LNCAP (cell line): ENCODE results near the gene TMEM40.

ENCODE experiments used
- TF ChIP-seq, protein P1 (sequence below): fragments of 450-650 bp; IDR thresholded peaks from 2 replicates; pipeline ENCODE4 v1.5.1; 2017; ENCODE audit warnings: mild to moderate bottlenecking

Gene TMEM40

DNA sequence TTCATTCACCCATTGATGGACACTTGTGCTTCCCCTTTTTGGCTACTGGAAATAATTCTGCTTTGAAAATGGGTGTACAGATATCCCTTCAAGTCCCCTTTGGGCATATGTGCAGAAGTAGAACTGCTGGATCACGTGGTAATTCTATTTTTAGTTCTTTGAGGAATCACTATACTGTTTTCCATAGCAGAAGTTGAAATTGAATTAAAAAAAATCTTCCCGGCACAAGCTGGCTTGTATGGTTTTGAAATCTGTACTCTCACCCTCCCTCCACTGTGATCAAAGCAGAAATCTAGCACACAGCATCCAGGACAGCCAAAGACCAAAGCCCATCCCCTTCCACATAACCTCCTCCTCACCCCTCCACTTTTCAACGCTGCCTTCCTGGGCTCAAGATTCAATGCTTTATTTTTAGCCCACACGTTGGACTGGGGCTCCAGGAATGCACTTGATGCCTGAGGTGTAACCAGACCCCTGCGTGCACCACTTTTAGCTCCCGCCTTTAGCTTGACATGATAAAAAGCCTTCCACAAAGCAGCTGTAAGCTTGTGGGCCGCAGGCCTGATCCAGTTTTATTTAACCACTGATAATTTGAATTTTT is 29.9 kb downstream of the TMEM40 start:
- TF ChIP-seq, protein P1, sequence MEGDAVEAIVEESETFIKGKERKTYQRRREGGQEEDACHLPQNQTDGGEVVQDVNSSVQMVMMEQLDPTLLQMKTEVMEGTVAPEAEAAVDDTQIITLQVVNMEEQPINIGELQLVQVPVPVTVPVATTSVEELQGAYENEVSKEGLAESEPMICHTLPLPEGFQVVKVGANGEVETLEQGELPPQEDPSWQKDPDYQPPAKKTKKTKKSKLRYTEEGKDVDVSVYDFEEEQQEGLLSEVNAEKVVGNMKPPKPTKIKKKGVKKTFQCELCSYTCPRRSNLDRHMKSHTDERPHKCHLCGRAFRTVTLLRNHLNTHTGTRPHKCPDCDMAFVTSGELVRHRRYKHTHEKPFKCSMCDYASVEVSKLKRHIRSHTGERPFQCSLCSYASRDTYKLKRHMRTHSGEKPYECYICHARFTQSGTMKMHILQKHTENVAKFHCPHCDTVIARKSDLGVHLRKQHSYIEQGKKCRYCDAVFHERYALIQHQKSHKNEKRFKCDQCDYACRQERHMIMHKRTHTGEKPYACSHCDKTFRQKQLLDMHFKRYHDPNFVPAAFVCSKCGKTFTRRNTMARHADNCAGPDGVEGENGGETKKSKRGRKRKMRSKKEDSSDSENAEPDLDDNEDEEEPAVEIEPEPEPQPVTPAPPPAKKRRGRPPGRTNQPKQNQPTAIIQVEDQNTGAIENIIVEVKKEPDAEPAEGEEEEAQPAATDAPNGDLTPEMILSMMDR: no peak

DNA sequence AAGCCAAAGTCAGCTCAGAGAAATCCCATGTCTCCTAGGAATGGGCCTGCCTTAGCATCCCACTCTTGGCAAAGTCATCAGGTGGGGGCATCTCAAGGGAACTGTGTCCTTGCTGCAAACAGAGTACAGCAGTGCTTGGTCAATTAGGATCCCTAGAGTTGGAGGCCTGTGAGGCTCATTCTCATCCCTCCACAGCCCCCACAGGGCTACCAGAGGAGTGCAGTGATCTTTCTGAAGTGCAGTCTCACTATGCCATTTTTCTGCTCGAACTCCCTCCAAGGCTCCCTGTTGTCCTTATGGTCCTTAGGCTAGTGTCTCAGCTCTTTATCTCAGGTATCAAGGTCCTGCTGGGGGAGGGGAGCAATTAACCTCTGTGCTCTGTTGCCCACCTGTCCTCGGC is 31.1 kb downstream of the TMEM40 start:
- TF ChIP-seq, protein P1: no peak

DNA sequence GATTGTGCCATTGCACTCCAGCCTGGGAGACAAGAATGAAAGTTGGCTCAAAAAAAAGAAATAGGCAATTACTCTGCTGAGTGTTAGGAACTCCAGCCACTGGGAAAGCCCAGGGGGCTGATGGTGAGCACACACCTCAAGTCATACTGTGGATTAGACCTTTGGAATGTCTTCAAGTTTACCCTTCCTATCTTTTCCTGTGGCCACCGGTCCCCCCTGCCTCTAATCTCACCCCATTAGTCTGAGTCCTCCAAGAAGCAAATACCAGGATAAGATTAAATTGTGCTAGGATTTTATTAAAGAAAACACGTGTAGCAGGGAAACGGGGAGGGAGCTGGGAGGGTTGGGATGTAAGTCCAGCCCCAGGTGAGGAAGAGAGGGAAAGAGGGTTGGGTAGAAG is 31.6 kb downstream of the TMEM40 start:
- TF ChIP-seq, protein P1: no peak

DNA sequence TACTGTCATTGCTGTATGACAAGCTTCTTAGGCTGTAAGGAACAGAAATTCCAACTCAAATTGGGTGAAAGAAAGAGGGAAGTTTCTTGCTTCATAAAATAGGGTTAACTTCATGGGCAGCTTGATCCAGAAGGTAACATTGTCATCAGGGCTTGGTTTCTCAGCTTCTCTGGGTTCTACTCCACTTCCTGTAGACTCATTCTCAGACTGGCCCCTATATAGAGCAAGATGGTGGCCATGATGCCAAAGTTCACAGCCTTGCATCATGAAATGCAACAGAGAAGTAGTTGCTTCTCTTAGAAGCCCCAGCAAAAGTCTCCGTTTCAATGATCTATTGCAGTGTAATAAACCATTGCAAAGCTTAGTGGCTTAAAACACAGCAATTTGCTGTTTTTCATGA is 33.6 kb downstream of the TMEM40 start:
- TF ChIP-seq, protein P1: no peak

DNA sequence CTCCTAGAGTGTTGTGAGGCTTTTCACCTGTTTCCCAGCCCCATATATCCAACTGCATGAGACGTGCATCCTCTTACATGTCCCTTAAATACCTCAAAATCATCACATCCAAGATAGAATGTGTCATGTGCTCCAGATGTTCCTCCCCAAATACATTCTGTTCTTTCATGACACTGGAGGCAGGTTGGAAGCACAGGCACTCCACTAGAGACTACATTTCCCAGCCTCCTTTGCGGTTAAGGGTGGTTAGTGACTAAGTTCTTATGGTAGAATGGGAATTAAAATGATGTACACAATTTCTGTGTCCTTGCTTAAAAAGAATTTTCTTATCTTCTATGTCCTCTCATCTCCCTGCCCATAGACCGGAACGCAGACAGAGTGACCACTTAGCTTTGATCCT is 34.3 kb downstream of the TMEM40 start:
- TF ChIP-seq, protein P1: no peak

DNA sequence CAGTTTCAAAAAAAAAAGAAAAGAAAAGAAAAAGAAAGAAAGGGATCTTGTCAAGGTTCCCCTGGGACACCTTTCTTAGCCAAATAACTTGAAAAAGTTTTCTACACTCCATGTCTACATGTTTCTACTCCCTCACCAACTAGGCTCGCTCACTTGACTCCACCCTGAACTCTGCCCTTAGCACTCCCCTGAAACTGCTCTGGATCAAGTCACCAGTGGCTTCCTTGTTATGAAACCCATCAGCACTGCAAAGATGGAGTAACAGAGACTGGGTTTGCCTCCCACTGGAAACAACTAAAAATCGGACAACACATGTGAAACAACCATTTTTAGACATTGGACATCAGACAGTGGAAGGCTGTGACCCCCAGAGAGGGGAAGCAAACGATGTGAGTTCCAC is 36.8 kb downstream of the TMEM40 start:
- TF ChIP-seq, protein P1: no peak

DNA sequence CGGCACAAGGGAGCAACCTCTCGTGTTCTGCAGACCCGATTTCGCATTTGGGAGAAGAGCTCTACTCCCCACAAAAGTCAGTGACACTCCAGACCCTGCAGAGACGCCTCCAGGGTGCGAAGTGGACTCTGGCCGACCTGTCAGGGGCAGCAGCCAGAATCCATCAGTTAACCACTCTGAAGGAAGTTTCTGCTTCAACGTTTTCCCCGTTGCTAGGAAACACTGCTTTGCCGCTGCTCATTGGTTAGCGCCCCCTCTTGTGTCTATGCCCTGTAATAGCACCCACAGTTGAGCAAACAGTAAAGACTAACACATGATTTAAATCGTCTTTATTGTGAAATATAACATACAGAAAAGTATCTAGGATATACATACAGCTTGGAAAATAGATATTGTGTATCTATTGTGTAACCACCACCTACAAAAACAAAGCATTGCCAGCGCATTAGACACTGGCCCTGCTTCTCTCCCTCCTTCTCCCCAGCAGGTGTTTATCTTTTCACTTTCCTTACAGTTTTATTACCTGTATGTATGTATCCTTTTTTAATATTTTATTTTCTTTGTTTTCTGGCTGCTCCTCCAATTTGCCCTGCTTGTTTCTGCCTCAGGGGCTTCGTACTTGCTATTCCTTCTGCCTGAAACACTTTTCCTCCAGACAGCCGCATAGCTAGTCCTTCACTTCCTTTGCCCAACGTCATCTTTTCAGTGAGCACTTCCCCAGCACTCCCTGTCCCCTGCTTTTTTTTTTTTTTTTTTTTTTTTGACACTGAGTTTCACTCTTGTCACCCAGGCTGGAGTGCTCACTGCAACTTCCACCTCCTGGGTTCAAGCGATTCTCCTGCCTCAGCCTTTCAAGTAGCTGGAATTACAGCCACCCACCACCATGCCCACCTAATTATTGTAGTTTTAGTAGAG is 38.8 kb downstream of the TMEM40 start:
- TF ChIP-seq, protein P1: peak; percentile 96
